RWPE1 (cell line): ENCODE measurements around the gene OLFML3.

Source experiments
- CTCF ChIA-PET: fragments of 350-600 bp; sonication (Branson Sonifier 250); formaldehyde crosslinking; extraction: SDS; loops from one replicate; lab custom pipeline; 2021; lab: Yijun Ruan, JAX
- POLR2A ChIA-PET: fragments of 400-600 bp; formaldehyde crosslinking; extraction: SDS; loops from one replicate; lab custom pipeline; 2020; ENCODE audit warnings: antibody characterized with exemption; ENCODE audit not compliant: low non-redundant PET; lab: Yijun Ruan, JAX
- DNase-seq: peaks from one replicate; pipeline ENCODE4 v3.0.0; 2012; ENCODE audit warnings: low spot score
- H3K27ac ChIP-seq: fragments of 450-650 bp; 2 replicates; pipeline ENCODE4 v1.5.1; 2017
- TF ChIP-seq, protein P1 (sequence below): fragments of 450-650 bp; conservative IDR thresholded peaks from 2 replicates; pipeline ENCODE4 v1.5.1; 2017; ENCODE audit warnings: low read depth, mild to moderate bottlenecking

Gene OLFML3

DNA sequence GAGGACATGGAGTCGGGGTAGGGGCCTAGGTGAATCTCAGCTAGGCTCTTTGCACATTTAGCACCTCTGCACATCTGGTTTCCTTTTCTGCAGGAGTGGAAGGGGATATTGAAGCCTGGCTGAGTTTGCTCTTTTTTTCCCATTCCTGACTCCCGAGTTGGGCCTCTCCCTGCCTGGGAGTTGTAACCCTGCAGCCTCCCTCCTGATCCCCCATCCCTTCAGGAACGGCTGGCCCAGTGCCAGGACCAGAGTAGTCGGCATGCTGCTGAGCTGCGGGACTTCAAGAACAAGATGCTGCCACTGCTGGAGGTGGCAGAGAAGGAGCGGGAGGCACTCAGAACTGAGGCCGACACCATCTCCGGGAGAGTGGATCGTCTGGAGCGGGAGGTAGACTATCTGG lies 836 bp downstream of the OLFML3 start:
- CTCF ChIA-PET, result interaction anchor here (1.9 kb wide), 1 partner anchor 303 kb away, joined by 7 read pairs; no protein-coding TSS in a partner anchor
- DNase-seq, result no peak
- H3K27ac ChIP-seq, result no peak overlapping the region
- POLR2A ChIA-PET, result no interaction called here
- TF ChIP-seq, protein P1, sequence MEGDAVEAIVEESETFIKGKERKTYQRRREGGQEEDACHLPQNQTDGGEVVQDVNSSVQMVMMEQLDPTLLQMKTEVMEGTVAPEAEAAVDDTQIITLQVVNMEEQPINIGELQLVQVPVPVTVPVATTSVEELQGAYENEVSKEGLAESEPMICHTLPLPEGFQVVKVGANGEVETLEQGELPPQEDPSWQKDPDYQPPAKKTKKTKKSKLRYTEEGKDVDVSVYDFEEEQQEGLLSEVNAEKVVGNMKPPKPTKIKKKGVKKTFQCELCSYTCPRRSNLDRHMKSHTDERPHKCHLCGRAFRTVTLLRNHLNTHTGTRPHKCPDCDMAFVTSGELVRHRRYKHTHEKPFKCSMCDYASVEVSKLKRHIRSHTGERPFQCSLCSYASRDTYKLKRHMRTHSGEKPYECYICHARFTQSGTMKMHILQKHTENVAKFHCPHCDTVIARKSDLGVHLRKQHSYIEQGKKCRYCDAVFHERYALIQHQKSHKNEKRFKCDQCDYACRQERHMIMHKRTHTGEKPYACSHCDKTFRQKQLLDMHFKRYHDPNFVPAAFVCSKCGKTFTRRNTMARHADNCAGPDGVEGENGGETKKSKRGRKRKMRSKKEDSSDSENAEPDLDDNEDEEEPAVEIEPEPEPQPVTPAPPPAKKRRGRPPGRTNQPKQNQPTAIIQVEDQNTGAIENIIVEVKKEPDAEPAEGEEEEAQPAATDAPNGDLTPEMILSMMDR, result no peak

DNA sequence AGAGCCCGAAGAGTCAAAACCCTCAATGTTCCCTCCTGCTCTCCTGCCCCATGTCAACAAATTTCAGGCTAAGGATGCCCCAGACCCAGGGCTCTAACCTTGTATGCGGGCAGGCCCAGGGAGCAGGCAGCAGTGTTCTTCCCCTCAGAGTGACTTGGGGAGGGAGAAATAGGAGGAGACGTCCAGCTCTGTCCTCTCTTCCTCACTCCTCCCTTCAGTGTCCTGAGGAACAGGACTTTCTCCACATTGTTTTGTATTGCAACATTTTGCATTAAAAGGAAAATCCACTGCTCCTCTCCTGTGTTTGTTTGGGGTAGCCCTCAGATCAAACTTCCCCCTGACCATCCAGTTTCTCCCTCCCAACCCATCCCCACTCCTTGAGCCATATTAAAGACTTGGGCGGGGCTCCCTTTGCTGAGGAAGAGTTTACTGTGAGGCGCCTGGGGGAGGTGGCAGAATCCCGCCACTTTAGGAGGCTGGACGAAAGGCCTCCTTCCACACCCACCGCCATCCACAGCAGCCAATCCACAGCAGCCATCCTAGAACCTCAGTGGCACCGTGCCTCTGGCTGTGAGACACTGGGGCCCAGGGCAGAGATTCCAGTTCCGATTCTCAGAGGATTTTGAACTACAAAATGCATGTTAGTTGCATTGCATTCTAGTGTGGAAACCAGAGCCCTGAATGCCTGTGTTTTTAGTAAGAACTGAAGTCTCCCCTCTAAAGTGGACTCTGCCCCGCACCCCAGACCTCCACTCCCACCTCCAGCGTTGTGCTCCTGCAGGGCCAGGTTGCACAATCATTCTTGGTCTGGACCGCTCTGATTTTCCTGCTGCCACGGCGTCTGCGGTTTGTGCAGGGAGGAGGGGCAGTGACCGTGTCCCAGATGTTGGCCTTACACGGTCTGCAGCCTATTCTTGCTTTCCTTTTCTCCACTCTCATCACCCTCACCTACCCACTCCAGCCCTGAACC lies 3.0 kb downstream of the OLFML3 start:
- no peak for DNase-seq
- H3K27ac ChIP-seq, result 0 out of 2 replicates have a peak overlapping the region, but pooled peaks have one; percentile 19
- ChIA-PET CTCF (interaction anchor here (0.7 kb wide), 1 partner anchor 877 kb away, joined by 6 read pairs; no protein-coding TSS in a partner anchor), POLR2A (no interaction called here)
- TF ChIP-seq, protein P1, result no peak

DNA sequence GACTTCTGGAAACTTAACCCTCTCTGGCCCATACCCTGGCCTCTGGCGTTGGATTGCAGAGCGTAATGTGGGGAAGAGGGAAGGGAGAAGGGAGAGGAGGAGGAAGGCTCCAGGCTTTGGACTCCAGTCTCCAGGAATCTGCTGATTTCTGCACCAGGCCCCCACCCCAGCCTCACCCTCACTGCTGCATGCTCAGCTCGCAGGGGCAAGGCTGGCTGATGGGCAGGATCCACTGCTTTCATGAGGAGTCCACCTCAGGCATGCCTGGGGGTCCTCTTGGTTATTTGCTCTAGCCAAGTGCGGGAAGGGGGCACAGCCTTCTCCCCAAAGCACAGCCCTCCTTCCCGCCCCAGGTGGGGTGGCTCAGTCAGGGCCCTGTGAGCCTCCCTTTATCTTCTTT lies 3.7 kb downstream of the OLFML3 start:
- no peak overlapping the region for H3K27ac ChIP-seq
- ChIA-PET POLR2A (no interaction called here), CTCF (no interaction called here)
- no peak for DNase-seq
- TF ChIP-seq, protein P1, result no peak

DNA sequence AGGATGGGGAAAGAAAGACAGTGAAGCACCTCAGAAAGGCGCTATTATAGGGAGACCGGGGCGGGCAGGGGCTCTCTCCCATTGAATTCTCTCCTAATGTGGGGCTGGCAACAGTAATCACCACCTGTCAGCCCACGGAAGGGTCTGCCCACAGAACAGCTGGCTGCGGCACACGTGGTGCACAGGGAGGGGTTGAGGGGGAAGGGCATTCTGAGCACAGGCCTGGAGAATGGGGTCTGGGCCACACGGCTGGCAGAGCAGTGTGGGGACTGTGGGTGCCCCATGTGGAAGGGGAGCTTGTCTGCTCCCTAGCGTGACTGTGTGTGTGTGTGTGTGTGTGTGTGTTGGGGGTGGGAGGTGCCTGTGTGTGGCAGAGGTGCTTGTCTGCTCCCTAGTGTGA lies 4.1 kb downstream of the OLFML3 start:
- TF ChIP-seq, protein P1, result no peak
- no peak for DNase-seq
- POLR2A ChIA-PET, result no interaction called here
- CTCF ChIA-PET, result no interaction called here
- no peak overlapping the region for H3K27ac ChIP-seq

DNA sequence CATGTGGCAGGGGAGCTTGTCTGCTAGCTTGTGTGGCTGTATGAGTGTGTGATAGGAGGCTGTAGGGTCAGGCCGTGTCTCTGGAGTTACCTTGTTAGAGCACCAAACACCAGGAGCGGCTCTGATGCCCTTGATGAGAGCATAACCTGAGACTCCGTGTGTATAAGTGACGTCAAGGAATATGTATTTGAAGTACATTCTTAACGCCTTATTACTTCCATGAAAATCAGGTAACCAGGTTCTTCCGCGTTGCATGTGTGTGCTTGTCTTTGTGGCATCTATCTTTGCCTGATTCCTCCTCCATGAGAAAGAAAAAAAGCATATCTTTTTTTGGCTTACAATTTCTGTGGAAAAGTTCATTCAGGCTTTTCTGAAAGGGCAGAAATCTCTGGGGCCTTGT lies 4.6 kb downstream of the OLFML3 start:
- POLR2A ChIA-PET, result no interaction called here
- TF ChIP-seq, protein P1, result no peak
- CTCF ChIA-PET, result interaction anchor here (0.7 kb wide), 1 partner anchor 78 kb away, joined by 3 read pairs; no protein-coding TSS in a partner anchor
- no peak overlapping the region for H3K27ac ChIP-seq
- no peak for DNase-seq

DNA sequence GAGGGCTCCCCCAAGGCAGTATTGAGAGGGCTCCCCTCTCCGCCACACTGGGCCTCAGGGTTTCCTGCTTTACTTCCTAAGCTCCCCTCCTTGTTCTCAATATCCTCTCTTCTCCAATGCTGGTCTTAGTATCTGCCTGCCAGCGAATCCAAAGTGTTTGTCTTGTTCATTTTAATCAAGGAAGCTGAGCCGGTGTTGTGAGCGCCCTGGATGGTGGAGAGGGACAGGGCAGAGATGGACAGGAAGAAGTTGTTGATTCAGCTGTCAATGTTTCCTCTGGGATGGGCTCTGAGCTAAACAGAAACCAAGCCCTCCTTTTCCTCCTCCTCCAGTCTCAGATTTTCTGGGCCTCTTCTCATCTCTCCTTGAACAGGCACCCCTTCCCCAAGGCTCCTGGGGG lies 5.4 kb downstream of the OLFML3 start:
- TF ChIP-seq, protein P1, result no peak
- no peak overlapping the region for H3K27ac ChIP-seq
- ChIA-PET CTCF (interaction anchor here (0.6 kb wide), 1 partner anchor 362 kb away, joined by 3 read pairs; no protein-coding TSS in a partner anchor), POLR2A (interaction anchor here (0.5 kb wide), 1 partner anchor 30 kb away, joined by 4 read pairs; no protein-coding TSS in a partner anchor)
- DNase-seq, result no peak
